Kidney (tissue), 14 donors: ENCODE results near the gene YARS2. TPM values are rescaled to one million over a fixed set of nuclear protein-coding genes. Genes with fewer than 3 reads are reported as not detected.

ENCODE experiments used
- DNase-seq, 5 donors: peaks; one replicate each; pipeline ENCODE4 v3.0.0-alpha.2; 2013 to 2020
- FAIRE-seq: peaks from 2 replicates; lab custom pipeline; 2012; peaks lifted over from hg19 to GRCh38; lab: Jason Lieb, UNC
- H3K27ac ChIP-seq, 2 donors: one replicate each; pipeline ENCODE4 v1.7.0; 2013; ENCODE audit warnings: low read depth in 2 of 2, low read length in 2 of 2, inconsistent platforms in 1 of 2
- H3K27me3 ChIP-seq: one replicate; pipeline ENCODE4 v1.7.1; 2013; ENCODE audit warnings: low read length, inconsistent platforms; ENCODE audit not compliant: control insufficient read depth, insufficient read depth
- H3K36me3 ChIP-seq, 3 donors: one replicate each; pipeline versions ENCODE4 v1.7.0 to v1.7.1; 2013; ENCODE audit warnings: low read length in 3 of 3, control low read depth in 1 of 3, inconsistent platforms in 1 of 3; ENCODE audit not compliant: insufficient read depth in 3 of 3, control insufficient read depth in 2 of 3
- H3K4me1 ChIP-seq, 3 donors: one replicate each; pipeline versions ENCODE4 v1.7.0 to v1.7.1; 2013; ENCODE audit warnings: low read length in 3 of 3, inconsistent platforms in 1 of 3, low read depth in 1 of 3; ENCODE audit not compliant: control insufficient read depth in 2 of 3, insufficient read depth in 2 of 3
- H3K4me3 ChIP-seq, 3 donors: one replicate each; pipeline versions ENCODE4 v1.7.0 to v1.8.1; 2013; ENCODE audit warnings: low read length in 3 of 3, control low read depth in 1 of 3, inconsistent platforms in 1 of 3
- H3K9ac ChIP-seq, 3 donors: one replicate each; pipeline versions ENCODE4 v1.7.0 to v1.7.1; 2013; ENCODE audit warnings: low read length in 3 of 3, control low read depth in 1 of 3, inconsistent platforms in 1 of 3
- H3K9me3 ChIP-seq, 3 donors: one replicate each; pipeline versions ENCODE4 v1.7.0 to v1.7.1; 2013; ENCODE audit warnings: low read length in 3 of 3, control low read depth in 1 of 3, inconsistent platforms in 1 of 3; ENCODE audit not compliant: control insufficient read depth in 2 of 3, insufficient read depth in 1 of 3
- intact Hi-C: fragments of 100-400 bp; cut with DNase I; formaldehyde crosslinking; loops from one replicate; pipeline ENCODE4 v1.11.1; 2022
- polyA plus RNA-seq: library from polyadenylated mRNA; stranded (reverse); fragments of 350-450 nt; fragmentation: Illumina TruSeq; extraction: RNeasy Lipid Tissue Mini Kit (QIAGEN cat#74804); gene quantifications from one replicate; pipeline ENCODE4 v1.2.3, GENCODE V29; 2014; ENCODE audit warnings: low read depth, low replicate concordance; ENCODE audit not compliant: insufficient read depth
- total RNA-seq: library from RNA; stranded (reverse); fragmentation: NEBNext Ultra II Directional; extraction: Animal tissue kit (Norgen Biotek cat#: 25700); gene quantifications from one replicate; pipeline ENCODE4 v1.2.1, GENCODE V29; 2021
- TF ChIP-seq, protein P1 (sequence below): IDR thresholded peaks from 3 replicates; pipeline ENCODE4 v1.5.1; 2012; ENCODE audit warnings: mild to moderate bottlenecking, moderate library complexity, borderline replicate concordance; ENCODE audit not compliant: insufficient read depth; ENCODE audit errors: extremely low read depth
- donor health status: control.
- donor health status: control.
- donor health status: control.
- donor health status: control.
- donor health status: control.
- donor health status: DM: yes; HTN: yes; CAD: no.
- donor health status: Normal renal cell carcinoma (clear cell type).

YARS2 gene
- total and polyA plus RNA-seq, 2 donors from 2014 or later, result 15.4 to 24.6 TPM

DNA sequence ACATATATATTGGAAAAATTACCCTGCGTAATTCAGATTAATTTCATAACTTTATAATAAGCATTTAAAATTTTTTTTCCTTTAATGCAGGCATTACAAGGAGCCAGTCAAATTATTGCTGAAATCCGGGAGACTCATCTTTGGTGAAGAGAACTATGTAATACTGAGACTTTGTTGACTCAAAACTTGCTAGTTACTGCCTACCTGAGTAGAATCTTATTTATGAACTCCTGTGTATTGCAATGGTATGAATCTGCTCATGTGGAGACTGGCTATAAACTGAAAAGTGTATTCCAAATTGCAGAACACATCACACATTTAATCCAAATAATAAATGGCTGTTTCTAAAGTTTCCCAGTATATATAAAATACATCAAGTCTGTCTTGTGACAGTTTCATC lies 12.4 kb downstream of the YARS2 start:
- intact Hi-C loops, result no loop called here
- Histone ChIP-seq H3K9ac (no peak overlapping the region), H3K36me3 (peaks cover 9 to 39% (median 15%) of the 10 kb centered on the region in 3 donors), H3K27ac (no peak overlapping the region), H3K4me1 (no peaks in the 10 kb centered on the region), H3K4me3 (no peak overlapping the region), H3K27me3 (no peaks in the 10 kb centered on the region), H3K9me3 (no peaks in the 10 kb centered on the region)
- FAIRE-seq (no peak), DNase-seq (no peak)
- TF ChIP-seq, protein P1, sequence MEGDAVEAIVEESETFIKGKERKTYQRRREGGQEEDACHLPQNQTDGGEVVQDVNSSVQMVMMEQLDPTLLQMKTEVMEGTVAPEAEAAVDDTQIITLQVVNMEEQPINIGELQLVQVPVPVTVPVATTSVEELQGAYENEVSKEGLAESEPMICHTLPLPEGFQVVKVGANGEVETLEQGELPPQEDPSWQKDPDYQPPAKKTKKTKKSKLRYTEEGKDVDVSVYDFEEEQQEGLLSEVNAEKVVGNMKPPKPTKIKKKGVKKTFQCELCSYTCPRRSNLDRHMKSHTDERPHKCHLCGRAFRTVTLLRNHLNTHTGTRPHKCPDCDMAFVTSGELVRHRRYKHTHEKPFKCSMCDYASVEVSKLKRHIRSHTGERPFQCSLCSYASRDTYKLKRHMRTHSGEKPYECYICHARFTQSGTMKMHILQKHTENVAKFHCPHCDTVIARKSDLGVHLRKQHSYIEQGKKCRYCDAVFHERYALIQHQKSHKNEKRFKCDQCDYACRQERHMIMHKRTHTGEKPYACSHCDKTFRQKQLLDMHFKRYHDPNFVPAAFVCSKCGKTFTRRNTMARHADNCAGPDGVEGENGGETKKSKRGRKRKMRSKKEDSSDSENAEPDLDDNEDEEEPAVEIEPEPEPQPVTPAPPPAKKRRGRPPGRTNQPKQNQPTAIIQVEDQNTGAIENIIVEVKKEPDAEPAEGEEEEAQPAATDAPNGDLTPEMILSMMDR, result no peak

DNA sequence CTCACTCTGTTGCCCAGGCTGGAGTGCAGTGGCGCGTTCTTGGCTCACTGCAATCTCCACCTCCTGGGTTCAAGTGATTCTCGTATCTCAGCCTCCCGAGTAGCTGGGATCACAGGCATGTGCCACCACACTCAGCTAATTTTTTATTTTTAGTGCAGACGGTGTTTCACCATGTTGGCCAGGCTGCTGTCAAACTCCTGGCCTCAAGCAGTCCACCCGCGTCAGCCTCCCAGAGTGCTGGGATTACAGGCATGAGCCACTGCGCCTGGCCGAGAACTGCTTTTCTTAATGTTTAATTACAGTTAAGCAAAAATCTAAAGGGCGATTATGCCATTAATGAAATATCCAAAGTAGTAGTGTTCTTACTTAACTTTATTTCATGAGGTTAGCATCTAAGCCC lies 13.6 kb downstream of the YARS2 start:
- Histone ChIP-seq H3K4me1 (no peaks in the 10 kb centered on the region), H3K27ac (no peak overlapping the region), H3K36me3 (peaks cover 9 to 38% (median 14%) of the 10 kb centered on the region in 3 donors), H3K27me3 (no peaks in the 10 kb centered on the region), H3K4me3 (no peak overlapping the region), H3K9ac (no peak overlapping the region), H3K9me3 (no peaks in the 10 kb centered on the region)
- TF ChIP-seq, protein P1, result no peak
- FAIRE-seq, result no peak
- intact Hi-C loops, result no loop called here
- no peak for DNase-seq

DNA sequence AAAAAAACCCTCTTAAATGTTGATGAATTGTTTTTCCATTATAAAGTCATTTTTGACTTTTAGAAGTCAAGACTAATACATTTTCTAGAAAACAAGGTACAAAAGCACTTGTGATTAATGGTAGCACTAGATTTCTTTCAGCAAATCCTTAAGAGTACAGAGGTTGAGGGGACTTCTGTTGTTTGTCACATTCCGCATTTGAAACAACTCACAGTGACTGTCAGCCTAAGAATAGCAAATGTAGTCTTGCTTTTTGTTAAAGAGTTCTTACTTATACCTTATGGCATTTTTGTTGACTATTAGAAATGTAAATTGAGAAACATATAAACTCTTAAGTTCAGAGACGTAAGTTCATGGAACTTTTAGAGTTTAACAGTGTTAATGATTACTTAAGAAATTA lies 16.4 kb downstream of the YARS2 start:
- DNase-seq, result no peak
- H3K4me1 ChIP-seq, result no peaks in the 10 kb centered on the region
- H3K27me3 ChIP-seq, result no peaks in the 10 kb centered on the region
- H3K36me3 ChIP-seq, result peaks cover 9 to 25% (median 11%) of the 10 kb centered on the region in 3 donors
- FAIRE-seq, result no peak
- no peak overlapping the region for H3K9ac ChIP-seq
- H3K4me3 ChIP-seq, result no peak overlapping the region
- H3K27ac ChIP-seq, result no peak overlapping the region
- H3K9me3 ChIP-seq, result no peaks in the 10 kb centered on the region
- TF ChIP-seq, protein P1, result no peak
- intact Hi-C loops, result no loop called here

DNA sequence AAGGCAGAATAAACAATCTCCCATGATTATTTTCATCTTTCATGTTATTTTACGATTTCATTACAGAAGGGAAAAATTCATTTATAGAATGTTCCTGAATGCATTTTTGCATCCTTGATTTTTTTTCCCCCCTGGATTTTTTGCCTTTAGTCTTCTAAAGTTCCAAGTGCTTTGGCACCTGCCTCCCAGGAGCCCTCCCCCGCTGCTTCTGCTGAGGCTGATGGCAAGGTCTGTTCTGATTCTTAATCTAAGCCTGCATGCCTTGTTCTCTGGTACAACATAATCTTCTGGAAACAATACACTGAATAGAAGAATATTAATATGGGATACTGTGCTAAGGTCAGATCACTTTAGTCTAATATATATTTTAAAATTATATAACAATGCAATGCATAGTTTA lies 18.0 kb downstream of the YARS2 start:
- no peak overlapping the region for H3K9ac ChIP-seq
- no peak overlapping the region for H3K27ac ChIP-seq
- H3K4me1 ChIP-seq, result no peaks in the 10 kb centered on the region
- no peaks in the 10 kb centered on the region for H3K27me3 ChIP-seq
- H3K9me3 ChIP-seq, result no peaks in the 10 kb centered on the region
- TF ChIP-seq, protein P1, result no peak
- intact Hi-C loops, result no loop called here
- DNase-seq, result no peak
- peaks cover 4 to 15% (median 5%) of the 10 kb centered on the region in 3 donors for H3K36me3 ChIP-seq
- FAIRE-seq, result no peak
- H3K4me3 ChIP-seq, result no peak overlapping the region
